CD4-positive, alpha-beta T cell (primary cell): ENCODE data around the gene CCT3. TPM values are rescaled to one million over a fixed set of nuclear protein-coding genes. Genes with fewer than 3 reads are reported as not detected.

Experiments used
- ATAC-seq: fragments of 200-7000 bp; cut with Tn5 transposase; one replicate; pipeline ENCODE4 v1.10.0; 2022; ENCODE audit warnings: mild to moderate bottlenecking; ENCODE audit not compliant: poor library complexity
- CTCF ChIA-PET: fragments of 350-600 bp; sonication (Branson Sonifier 250); formaldehyde crosslinking; loops from one replicate; lab custom pipeline; 2021; ENCODE audit warnings: antibody characterized with exemption, inconsistent platforms; lab: Charles Lee
- POLR2A ChIA-PET: fragments of 350-600 bp; sonication (Branson Sonifier 250); formaldehyde crosslinking; loops from one replicate; lab custom pipeline; 2021; ENCODE audit warnings: antibody characterized with exemption, inconsistent platforms; lab: Charles Lee
- DNase-seq, 14 experiments: peaks; one replicate each; pipeline ENCODE4 v3.0.0-alpha.2; 2013 to 2020; ENCODE audit warnings: mixed read lengths in 2 of 14
- H3K27ac ChIP-seq, 2 donors: one replicate each; pipeline versions ENCODE4 v1.5.1 to v1.7.0; 2013; ENCODE audit warnings: low read length in 2 of 2, low read depth in 1 of 2, mild to moderate bottlenecking in 1 of 2
- H3K27me3 ChIP-seq, 2 experiments: 1 replicate in 1 of 2; 2 replicates in 1 of 2; pipeline versions ENCODE4 v1.6.1 to v1.7.0; 2013; ENCODE audit warnings: low read length in 2 of 2, control low read depth in 1 of 2, mild to moderate bottlenecking in 1 of 2, moderate library complexity in 1 of 2; ENCODE audit not compliant: insufficient read depth in 2 of 2, control insufficient read depth in 1 of 2
- H3K36me3 ChIP-seq: one replicate; pipeline ENCODE4 v1.6.1; 2013; ENCODE audit warnings: low read length, control low read depth; ENCODE audit not compliant: insufficient read depth
- H3K4me1 ChIP-seq: one replicate; pipeline ENCODE4 v1.6.1; 2013; ENCODE audit warnings: low read length, control low read depth; ENCODE audit not compliant: insufficient read depth
- H3K4me3 ChIP-seq: one replicate; pipeline ENCODE4 v1.5.1; 2013; ENCODE audit warnings: mild to moderate bottlenecking, low read length, moderate library complexity
- H3K9me3 ChIP-seq, 2 experiments: 1 replicate in 1 of 2; 2 replicates in 1 of 2; pipeline versions ENCODE4 v1.6.1 to v1.7.0; 2013; ENCODE audit warnings: low read length in 2 of 2, mild to moderate bottlenecking in 2 of 2, control low read depth in 1 of 2, moderate library complexity in 1 of 2; ENCODE audit not compliant: control insufficient read depth in 1 of 2, insufficient read depth in 1 of 2
- H3K27ac Mint-ChIP-seq: one replicate; pipeline ENCODE4 v1.8.0; 2020; ENCODE audit warnings: mixed read lengths
- H3K27me3 Mint-ChIP-seq: one replicate; pipeline ENCODE4 v1.8.0; 2021; ENCODE audit warnings: mixed read lengths
- H3K36me3 Mint-ChIP-seq: one replicate; pipeline ENCODE4 v1.8.0; 2021; ENCODE audit warnings: low read depth, mixed read lengths
- H3K4me1 Mint-ChIP-seq: one replicate; pipeline ENCODE4 v1.8.0; 2021; ENCODE audit warnings: low read depth, mixed read lengths
- H3K4me3 Mint-ChIP-seq: one replicate; pipeline ENCODE4 v1.8.0; 2020; ENCODE audit warnings: mild to moderate bottlenecking, mixed read lengths
- H3K9me3 Mint-ChIP-seq: one replicate; pipeline ENCODE4 v1.8.0; 2020; ENCODE audit warnings: mixed read lengths
- CTCF ChIP-seq: fragments of 200-600 bp; IDR thresholded peaks from one replicate; pipeline ENCODE4 v1.8.0; 2022; ENCODE audit warnings: antibody characterized with exemption, mild to moderate bottlenecking
- intact Hi-C, 2 experiments: fragments of 100-400 bp; cut with DNase I in 1 of 2; cut with micrococcal nuclease in 1 of 2; formaldehyde crosslinking; loops; one replicate each; pipeline versions ENCODE4 v1.15.1 to v1.9.0; 2023 to 2025; cut with DNase I, micrococcal nuclease
- total RNA-seq, 174 experiments: library from RNA in 2 of 174; stranded (reverse) in 2 of 174; gene quantifications; one replicate each; pipeline ENCODE4 v1.2.3 and lab custom pipeline; 2021 to 2026

Gene CCT3
- total RNA-seq, 2 experiments from 2014 or later: 49.6 to 50.2 TPM

GRCh38 chr1:156291226-156292061 lies 46.6 kb downstream of the CCT3 start:
- no peak for TF ChIP-seq CTCF
- ChIA-PET POLR2A (interaction anchor here (1.0 kb wide), 1 partner anchor 8 kb away, joined by 5 read pairs; no protein-coding TSS in a partner anchor), CTCF (no interaction called here)
- Mint-ChIP-seq H3K36me3 (peaks cover 26% of the 10 kb centered on the region), H3K9me3 (no peaks in the 10 kb centered on the region), H3K4me3 (no peak overlapping the region), H3K27me3 (no peaks in the 10 kb centered on the region), H3K4me1 (peaks cover 21% of the 10 kb centered on the region), H3K27ac (peak overlapping the region; percentile 44)
- Histone ChIP-seq H3K27ac (no peak overlapping the region), H3K4me3 (no peak overlapping the region), H3K27me3 (no peaks in the 10 kb centered on the region), H3K4me1 (peaks cover 19% of the 10 kb centered on the region), H3K36me3 (peaks cover 28% of the 10 kb centered on the region), H3K9me3 (no peaks in the 10 kb centered on the region)
- intact Hi-C loops: no loop called here
- no peak for ATAC-seq
- DNase-seq: peak in 5 of 14 experiments; percentile 6 to 55 (median 25)

GRCh38 chr1:156289857-156290256 lies 48.2 kb downstream of the CCT3 start:
- TF ChIP-seq CTCF: no peak
- Histone ChIP-seq H3K9me3 (no peaks in the 10 kb centered on the region), H3K4me3 (no peak overlapping the region), H3K27me3 (no peaks in the 10 kb centered on the region), H3K27ac (no peak overlapping the region), H3K4me1 (peaks cover 12% of the 10 kb centered on the region), H3K36me3 (peaks cover 41% of the 10 kb centered on the region)
- peak overlapping the region; percentile 36 for H3K27ac Mint-ChIP-seq
- H3K4me3 Mint-ChIP-seq: no peak overlapping the region
- H3K4me1 Mint-ChIP-seq: peaks cover 11% of the 10 kb centered on the region
- ChIA-PET CTCF (no interaction called here), POLR2A (no interaction called here)
- H3K36me3 Mint-ChIP-seq: peaks cover 21% of the 10 kb centered on the region
- DNase-seq (no peak), ATAC-seq (no peak)
- no peaks in the 10 kb centered on the region for H3K9me3 Mint-ChIP-seq
- no peaks in the 10 kb centered on the region for H3K27me3 Mint-ChIP-seq
- intact Hi-C loops: no loop called here

- Mint-ChIP-seq H3K36me3 (peaks cover 30% of the 10 kb centered on the region), H3K4me3 (peak overlapping the region; percentile 38), H3K27me3 (no peaks in the 10 kb centered on the region), H3K4me1 (peaks cover 31% of the 10 kb centered on the region), H3K9me3 (no peaks in the 10 kb centered on the region), H3K27ac (no peak overlapping the region)
- H3K9me3 ChIP-seq: no peaks in the 10 kb centered on the region
- POLR2A ChIA-PET: no interaction called here
- peaks cover 30% of the 10 kb centered on the region for H3K4me1 ChIP-seq
- DNase-seq (no peak), ATAC-seq (no peak)
- CTCF ChIA-PET: interaction anchor here (0.6 kb wide), 1 partner anchor 9 kb away, joined by 4 read pairs; no protein-coding TSS in a partner anchor
- peaks cover 15% of the 10 kb centered on the region for H3K36me3 ChIP-seq
- H3K27me3 ChIP-seq: no peaks in the 10 kb centered on the region
- no peak overlapping the region for H3K27ac ChIP-seq
- no peak overlapping the region for H3K4me3 ChIP-seq
- no peak for TF ChIP-seq CTCF
- intact Hi-C loops: no loop called here
Observed at GRCh38 chr1:156286061-156286460, 52.0 kb downstream of the CCT3 start.
